ENCODE results near the gene TCIRG1. TPM values are rescaled to one million over a fixed set of nuclear protein-coding genes. Genes with fewer than 3 reads are reported as not detected.

Gene TCIRG1
- total RNA-seq, 1 experiment from 2014 or later: 71.2 TPM

- DNase-seq (ENCODE audit: low read depth): no peak
Measured at GRCh38 chr11:68051191-68052136, 12.6 kb downstream of the TCIRG1 start.

GRCh38 chr11:68052137-68052873 is 13.5 kb downstream of the TCIRG1 start:
- DNase-seq (ENCODE audit: low read depth): no peak

- no peak for DNase-seq (ENCODE audit: low read depth)
Measured at GRCh38 chr11:68053117-68053516, 14.3 kb downstream of the TCIRG1 start.

- no peak for DNase-seq (ENCODE audit: low read depth)
Measured at GRCh38 chr11:68053981-68054812, 15.4 kb downstream of the TCIRG1 start.

- no peak for DNase-seq (ENCODE audit: low read depth)
Measured at GRCh38 chr11:68056317-68057285, 17.8 kb downstream of the TCIRG1 start.

GRCh38 chr11:68057807-68058206 is 19.0 kb downstream of the TCIRG1 start:
- DNase-seq (ENCODE audit: low read depth): no peak

GRCh38 chr11:68061508-68061907 is 22.7 kb downstream of the TCIRG1 start:
- DNase-seq (ENCODE audit: low read depth): no peak

GRCh38 chr11:68064926-68065325 is 26.1 kb downstream of the TCIRG1 start:
- DNase-seq (ENCODE audit: low read depth): no peak

GRCh38 chr11:68065841-68066240 is 27.0 kb downstream of the TCIRG1 start:
- no peak for DNase-seq (ENCODE audit: low read depth)

GRCh38 chr11:68066742-68067141 is 27.9 kb downstream of the TCIRG1 start:
- no peak for DNase-seq (ENCODE audit: low read depth)

GRCh38 chr11:68067991-68068390 is 29.2 kb downstream of the TCIRG1 start:
- no peak for DNase-seq (ENCODE audit: low read depth)

GRCh38 chr11:68071281-68072048 is 32.6 kb downstream of the TCIRG1 start:
- no peak for DNase-seq (ENCODE audit: low read depth)

GRCh38 chr11:68074584-68075352 is 35.9 kb downstream of the TCIRG1 start:
- no peak for DNase-seq (ENCODE audit: low read depth)

GRCh38 chr11:68076371-68077042 is 37.7 kb downstream of the TCIRG1 start:
- no peak for DNase-seq (ENCODE audit: low read depth)

- DNase-seq (ENCODE audit: low read depth): no peak
Measured at GRCh38 chr11:68077617-68078582, 39.1 kb downstream of the TCIRG1 start.

GRCh38 chr11:68080860-68081259 is 42.0 kb downstream of the TCIRG1 start:
- no peak for DNase-seq (ENCODE audit: low read depth)

- DNase-seq (ENCODE audit: low read depth): no peak
Measured at GRCh38 chr11:68081691-68082090, 42.9 kb downstream of the TCIRG1 start.

Measured in LHCN-M2 (cell line).